ENCODE measurements around the gene CCDC92. TPM values are rescaled to one million over a fixed set of nuclear protein-coding genes. Genes with fewer than 3 reads are reported as not detected.

The CCDC92 gene
- total RNA-seq, 4 donors from 2014 or later: 6.5 to 17.1 (median 10.6) TPM

GRCh38 chr12:123989753-123990152 is 17.1 kb upstream of the CCDC92 start:
- no peak for DNase-seq (ENCODE audit: low spot score in 2 of 2)
- peaks cover 23% of the 10 kb centered on the region for H3K4me1 ChIP-seq
- no peaks in the 10 kb centered on the region for H3K9me3 ChIP-seq
- no peak for TF ChIP-seq POLR2AphosphoS5 (IDR thresholded peaks at IDR 0.05)
- no peak for TF ChIP-seq POLR2A (IDR thresholded peaks at IDR 0.05)
- no peak for TF ChIP-seq EP300 (IDR thresholded peaks at IDR 0.05)
- no peak for TF ChIP-seq CTCF (IDR thresholded peaks at IDR 0.05)
- 87% methylated on average over 1 of the region's 1 CpG for WGBS
- no peaks in the 10 kb centered on the region for H3K27me3 ChIP-seq
- H3K36me3 ChIP-seq: peaks cover 19% of the 10 kb centered on the region
- no peak overlapping the region for H3K4me3 ChIP-seq
- no peak overlapping the region for H3K27ac ChIP-seq

- Histone ChIP-seq H3K27ac (no peak overlapping the region), H3K27me3 (no peaks in the 10 kb centered on the region), H3K4me3 (no peak overlapping the region), H3K4me1 (peaks cover 23% of the 10 kb centered on the region), H3K36me3 (peaks cover 19% of the 10 kb centered on the region), H3K9me3 (no peaks in the 10 kb centered on the region)
- no peak for DNase-seq (ENCODE audit: low spot score in 2 of 2)
- WGBS: 95% methylated on average over 5 of the region's 5 CpGs
- TF ChIP-seq POLR2AphosphoS5 (IDR thresholded peaks at IDR 0.05) (no peak), POLR2A (IDR thresholded peaks at IDR 0.05) (no peak), EP300 (IDR thresholded peaks at IDR 0.05) (no peak), CTCF (IDR thresholded peaks at IDR 0.05) (no peak)
Observed at GRCh38 chr12:123989168-123989567, 16.5 kb upstream of the CCDC92 start.

GRCh38 chr12:123987022-123987421 is 14.4 kb upstream of the CCDC92 start:
- DNase-seq (ENCODE audit: low spot score in 2 of 2): no peak
- Histone ChIP-seq H3K4me1 (peaks cover 17% of the 10 kb centered on the region), H3K36me3 (peaks cover 27% of the 10 kb centered on the region), H3K27ac (no peak overlapping the region), H3K4me3 (no peak overlapping the region), H3K27me3 (no peaks in the 10 kb centered on the region), H3K9me3 (no peaks in the 10 kb centered on the region)
- 86% methylated on average over 2 of the region's 2 CpGs for WGBS
- no peak for TF ChIP-seq CTCF (IDR thresholded peaks at IDR 0.05)
- no peak for TF ChIP-seq POLR2AphosphoS5 (IDR thresholded peaks at IDR 0.05)
- no peak for TF ChIP-seq POLR2A (IDR thresholded peaks at IDR 0.05)
- TF ChIP-seq EP300 (IDR thresholded peaks at IDR 0.05): no peak

- Histone ChIP-seq H3K9me3 (no peaks in the 10 kb centered on the region), H3K27me3 (no peaks in the 10 kb centered on the region), H3K36me3 (peaks cover 29% of the 10 kb centered on the region), H3K4me3 (no peak overlapping the region), H3K4me1 (peaks cover 11% of the 10 kb centered on the region), H3K27ac (no peak overlapping the region)
- WGBS: 84% methylated on average over 3 of the region's 3 CpGs
- TF ChIP-seq EP300 (IDR thresholded peaks at IDR 0.05) (no peak), POLR2A (IDR thresholded peaks at IDR 0.05) (no peak), POLR2AphosphoS5 (IDR thresholded peaks at IDR 0.05) (no peak), CTCF (IDR thresholded peaks at IDR 0.05) (no peak)
- no peak for DNase-seq (ENCODE audit: low spot score in 2 of 2)
Observed at GRCh38 chr12:123986374-123986965, 13.8 kb upstream of the CCDC92 start.

- Histone ChIP-seq H3K9me3 (no peaks in the 10 kb centered on the region), H3K27me3 (no peaks in the 10 kb centered on the region), H3K36me3 (peaks cover 29% of the 10 kb centered on the region), H3K4me3 (no peak overlapping the region), H3K27ac (no peak overlapping the region), H3K4me1 (no peaks in the 10 kb centered on the region)
- TF ChIP-seq CTCF (IDR thresholded peaks at IDR 0.05) (no peak), POLR2A (IDR thresholded peaks at IDR 0.05) (no peak), POLR2AphosphoS5 (IDR thresholded peaks at IDR 0.05) (no peak), EP300 (IDR thresholded peaks at IDR 0.05) (no peak)
- WGBS: 87% methylated on average over 4 of the region's 4 CpGs
- DNase-seq (ENCODE audit: low spot score in 2 of 2): no peak
Observed at GRCh38 chr12:123984903-123985302, 12.3 kb upstream of the CCDC92 start.

Data from suprapubic skin (tissue), 4 donors.